Stimulated activated naive CD4-positive, alpha-beta T cell (primary cell): ENCODE results near the gene HIVEP1.

Experiments
- DNase-seq, 6 experiments: peaks; one replicate each; lab custom pipeline; 2025; lab: John Stamatoyannopoulos, UW

The HIVEP1 gene

DNA sequence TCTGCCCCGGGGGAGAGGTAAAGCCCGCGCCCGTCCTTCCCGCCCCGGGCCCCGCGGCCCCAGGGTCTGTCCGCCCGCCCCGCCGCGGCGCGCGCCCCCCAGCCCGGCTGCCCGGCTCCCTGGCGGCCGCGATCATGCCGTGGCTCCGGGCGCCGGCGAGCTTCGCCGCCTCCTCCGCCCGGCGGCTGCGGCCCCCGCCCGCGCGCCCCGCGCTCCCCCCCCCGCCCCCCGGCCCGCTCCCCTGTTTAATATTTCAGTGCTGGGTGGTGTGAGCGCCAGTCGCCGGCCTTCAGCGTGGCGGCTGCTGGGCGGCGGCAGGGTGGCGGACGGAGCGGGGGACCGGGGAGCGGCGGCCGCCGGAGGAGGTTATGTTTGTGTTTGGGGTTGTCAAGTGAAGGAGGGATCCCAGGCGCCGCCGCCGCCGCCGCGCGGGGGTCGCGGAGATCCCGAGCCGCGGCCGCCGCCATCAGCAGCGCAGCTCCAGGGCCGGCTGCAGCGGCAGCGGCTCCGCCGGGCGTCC, at the start of gene HIVEP1:
Gene HIVEP1 (plus strand): TSS at position 275 of the 520 bp plus-strand sequence. CDS start 3,317 bp downstream, outside the sequence.
- peak in 1 of 6 experiments; percentile 46 for DNase-seq

DNA sequence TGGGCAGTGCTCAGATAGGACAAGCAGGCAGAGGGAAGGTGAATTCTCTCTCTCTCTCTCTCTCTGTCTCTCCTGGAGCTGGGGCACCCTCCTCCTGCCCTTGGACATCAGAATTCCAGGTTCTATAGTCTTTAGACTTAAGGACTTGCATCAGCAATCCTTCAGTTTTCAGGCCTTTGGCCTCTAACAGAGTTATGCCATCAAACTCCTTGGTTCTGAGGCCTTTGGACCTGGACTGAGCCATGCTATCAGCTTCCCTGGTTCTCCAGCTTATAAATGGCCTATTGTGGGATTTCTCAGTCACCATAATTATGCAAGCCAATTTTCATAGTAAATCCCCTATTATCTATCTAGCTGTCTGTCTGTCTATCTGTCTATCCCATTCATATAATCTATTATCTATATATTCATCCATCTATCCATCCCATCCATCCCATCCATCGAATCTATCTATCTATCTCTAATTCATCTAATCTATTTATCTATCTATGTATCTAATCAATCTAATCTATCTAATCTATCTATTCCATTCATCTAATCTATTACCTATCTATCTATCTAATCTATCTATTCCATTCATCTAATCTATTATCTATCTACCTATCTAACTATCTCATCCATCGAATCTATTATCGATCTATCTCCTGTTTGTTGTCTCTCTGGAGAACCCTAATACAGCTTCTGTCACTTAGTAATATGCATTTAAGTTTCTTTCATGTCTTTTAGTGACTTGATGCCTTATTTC, 48.2 kb upstream of the HIVEP1 start:
- no peak for DNase-seq

DNA sequence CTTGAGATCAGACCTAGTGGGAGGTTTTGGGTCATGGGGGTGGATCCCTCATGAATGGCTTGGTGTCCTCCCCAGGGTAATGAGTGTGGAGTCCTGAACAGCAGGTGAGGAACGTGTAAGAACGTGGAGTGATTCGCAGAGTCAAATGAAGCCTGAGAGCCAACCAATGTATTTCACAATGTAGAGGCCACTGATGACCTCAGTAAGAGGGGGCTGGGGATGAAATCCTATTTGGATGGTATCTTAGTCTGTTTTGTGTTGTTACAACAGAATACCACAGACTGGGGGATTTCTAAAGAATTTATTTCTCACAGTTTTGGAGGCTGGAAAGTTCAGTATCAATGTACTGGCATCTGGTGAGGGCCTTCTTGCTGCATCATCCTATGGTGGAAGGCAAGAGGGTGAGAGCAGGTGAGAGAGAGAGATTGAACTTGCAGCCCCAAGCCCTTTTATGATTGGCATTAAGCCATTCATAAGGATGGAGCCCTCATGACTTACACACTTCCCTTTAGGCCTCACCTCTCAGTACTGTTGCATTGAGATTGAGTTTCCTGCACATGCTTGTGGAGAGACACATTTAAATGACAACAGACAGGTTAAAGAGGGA, 47.3 kb upstream of the HIVEP1 start:
- DNase-seq: no peak

DNA sequence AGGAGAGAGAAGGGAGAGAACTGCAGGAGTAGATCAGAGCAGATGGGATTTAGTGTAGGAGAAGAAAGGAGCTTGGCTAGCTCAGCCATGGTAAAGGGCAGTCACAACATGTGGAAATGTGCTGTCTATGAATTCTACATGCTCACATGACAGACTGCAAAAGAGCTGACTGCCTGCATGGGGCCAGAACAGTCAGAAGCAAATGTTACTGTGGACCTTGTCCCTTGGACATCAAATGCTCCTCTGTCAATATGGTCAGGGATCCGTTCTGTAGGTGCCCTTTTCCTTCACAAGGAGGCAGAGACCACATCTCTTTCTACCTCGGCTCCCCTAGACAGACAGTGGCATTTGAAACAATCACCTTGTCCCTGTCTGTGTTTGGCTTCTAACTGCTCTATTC, 46.6 kb upstream of the HIVEP1 start:
- no peak for DNase-seq

DNA sequence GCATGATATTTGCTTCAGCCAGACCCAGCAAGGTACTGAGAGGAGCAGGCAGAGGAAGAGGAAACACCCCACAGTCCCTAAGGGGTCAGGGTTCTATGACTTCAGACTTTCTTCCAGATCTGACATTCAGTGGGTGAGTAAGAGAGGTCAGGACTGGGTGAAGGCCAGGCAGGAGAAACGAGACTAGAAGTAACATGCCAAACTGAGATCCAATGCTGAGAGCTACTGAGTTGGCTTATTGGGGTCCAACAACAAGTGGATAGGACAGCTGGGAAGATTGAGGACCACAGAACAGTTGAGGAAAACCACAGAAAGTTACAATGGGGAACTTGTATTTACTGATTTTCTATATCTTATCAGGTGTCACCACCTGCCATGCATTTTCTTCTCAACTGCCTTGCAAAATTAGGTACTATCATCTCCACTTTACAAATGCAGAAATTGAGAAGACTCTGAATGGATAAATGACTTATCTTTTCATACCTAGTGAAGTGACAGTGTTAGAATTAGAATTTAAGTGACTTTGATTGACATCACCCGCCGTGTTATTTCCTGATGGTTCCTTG, 43.8 kb upstream of the HIVEP1 start:
- no peak for DNase-seq

DNA sequence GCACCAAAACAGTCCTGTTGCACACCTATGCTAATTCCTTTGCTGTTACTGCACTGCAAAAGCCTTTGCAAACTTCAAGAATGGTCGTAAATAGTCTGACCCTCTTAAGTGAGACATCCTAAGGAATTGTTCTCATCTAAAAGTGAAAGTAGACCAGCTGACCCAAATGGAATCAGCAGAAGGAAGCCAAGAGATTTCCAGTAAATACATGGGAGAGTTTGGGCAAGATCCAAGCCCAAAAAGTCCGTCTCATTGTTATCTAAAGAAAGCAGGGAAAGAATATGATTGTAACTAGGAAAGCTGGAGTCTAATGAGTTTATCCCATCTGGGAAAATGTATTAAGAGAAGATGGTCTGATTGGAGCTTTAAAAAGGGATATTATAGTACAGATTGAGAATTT, 43.0 kb upstream of the HIVEP1 start:
- no peak for DNase-seq

DNA sequence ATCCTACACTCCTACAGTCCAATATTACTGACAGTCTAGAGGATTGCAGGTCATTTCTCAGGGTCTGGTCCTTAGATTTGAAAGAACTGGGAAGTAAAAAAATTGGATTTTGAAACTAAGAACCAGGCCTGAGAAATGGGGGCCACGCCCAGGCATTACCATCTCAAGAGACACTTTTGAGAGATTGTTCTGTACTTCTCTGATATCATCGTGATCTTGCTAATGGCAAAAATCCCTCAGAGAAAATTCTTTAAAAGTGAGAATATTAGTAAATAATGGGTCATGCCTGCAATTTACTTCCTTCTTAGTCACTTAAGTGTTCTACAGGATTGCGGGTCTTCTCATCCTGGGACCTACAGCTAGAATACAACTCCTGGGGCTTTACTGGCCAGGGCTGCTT, 42.0 kb upstream of the HIVEP1 start:
- no peak for DNase-seq

DNA sequence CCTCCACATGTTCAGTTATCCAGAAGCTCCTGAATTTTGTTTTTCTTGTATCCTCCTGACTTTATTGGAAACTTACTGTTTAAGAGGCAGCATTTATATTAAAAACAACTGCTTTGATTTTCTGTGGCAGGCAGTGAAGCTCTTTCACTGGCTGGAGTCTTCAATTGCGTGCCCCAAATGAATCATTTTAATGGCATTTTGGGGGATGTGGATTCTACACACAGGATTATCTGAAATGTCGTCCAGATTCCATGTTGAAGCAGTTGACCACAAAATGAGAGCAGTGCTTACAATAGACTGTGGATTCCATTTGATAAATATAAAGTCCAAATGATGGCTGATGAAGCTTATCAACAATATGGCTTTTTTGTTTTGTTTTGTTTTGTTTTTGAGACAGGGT, 41.0 kb upstream of the HIVEP1 start:
- DNase-seq: no peak

DNA sequence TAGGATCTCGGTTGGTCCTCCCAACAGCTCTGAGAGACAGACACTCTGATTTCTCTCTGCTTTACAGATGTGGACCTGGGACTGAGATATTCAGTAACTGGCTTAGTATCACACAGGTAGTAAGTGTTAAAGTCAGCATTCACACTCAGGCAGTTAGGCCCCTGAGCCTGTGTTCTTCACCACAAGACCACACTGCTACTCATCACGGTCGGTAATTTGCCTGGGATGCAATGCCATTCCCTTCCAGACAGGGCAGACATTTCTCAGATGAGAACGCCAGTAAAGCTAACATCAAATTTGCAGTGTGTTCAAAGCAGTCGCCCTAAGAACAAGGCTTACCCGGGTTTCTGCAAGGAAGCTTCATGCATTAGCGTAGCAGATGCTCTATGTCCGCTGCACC, 39.8 kb upstream of the HIVEP1 start:
- no peak for DNase-seq

DNA sequence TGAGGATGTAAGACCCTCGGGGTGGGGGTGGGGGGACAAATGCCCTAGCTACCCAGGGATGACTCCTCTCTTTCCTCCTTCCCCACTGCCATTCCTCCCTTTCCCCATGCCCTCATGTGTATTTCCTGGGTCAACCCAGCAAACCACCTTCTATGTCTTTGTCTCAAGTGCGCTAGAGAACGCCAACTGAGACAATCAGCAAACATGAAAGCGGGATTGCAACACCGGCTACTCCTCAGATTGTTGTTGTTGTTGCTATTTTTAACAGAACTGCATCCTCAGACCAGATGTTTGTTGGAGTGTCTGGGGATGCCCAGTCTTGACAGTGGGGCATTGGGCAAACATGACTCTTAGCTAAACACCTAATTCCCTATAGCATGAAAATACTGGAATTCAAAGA, 39.3 kb upstream of the HIVEP1 start:
- DNase-seq: no peak

DNA sequence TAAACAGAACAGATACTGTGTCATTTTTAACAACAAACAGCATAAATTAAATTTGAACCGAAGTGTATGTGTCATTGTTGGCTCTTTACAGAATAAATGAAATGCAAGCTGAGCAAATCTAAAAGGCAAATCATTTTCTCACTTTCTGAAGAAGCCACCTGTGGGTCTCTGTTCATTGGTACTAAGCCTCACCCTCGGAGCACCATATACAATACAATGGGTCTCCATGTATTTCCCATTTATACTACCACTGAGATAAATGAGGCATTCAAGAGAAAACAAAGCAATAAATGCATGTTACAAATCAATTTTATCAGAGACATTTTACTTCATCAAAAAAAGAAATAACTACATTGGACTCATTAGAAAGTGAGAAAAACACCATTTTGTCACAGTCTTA, 38.9 kb upstream of the HIVEP1 start:
- DNase-seq: no peak

DNA sequence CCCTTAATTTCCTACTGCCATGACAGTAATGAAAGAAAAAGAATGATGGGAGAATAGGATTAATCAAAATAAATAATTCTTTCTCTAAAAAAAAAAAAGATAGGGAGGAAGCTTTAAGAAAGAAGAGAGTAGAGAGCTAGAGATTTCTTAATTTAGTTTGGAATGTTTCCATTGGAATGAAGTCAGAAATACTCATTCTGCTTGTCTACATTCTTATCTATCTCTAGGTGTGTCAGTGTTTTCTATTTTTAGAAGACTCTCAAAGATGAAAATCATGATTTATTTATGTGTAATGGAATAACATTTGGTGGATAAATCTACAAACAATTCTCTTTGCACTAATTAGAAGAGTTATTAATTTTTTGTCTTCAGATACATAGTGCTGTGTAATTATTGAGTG, 38.0 kb upstream of the HIVEP1 start:
- DNase-seq: no peak

DNA sequence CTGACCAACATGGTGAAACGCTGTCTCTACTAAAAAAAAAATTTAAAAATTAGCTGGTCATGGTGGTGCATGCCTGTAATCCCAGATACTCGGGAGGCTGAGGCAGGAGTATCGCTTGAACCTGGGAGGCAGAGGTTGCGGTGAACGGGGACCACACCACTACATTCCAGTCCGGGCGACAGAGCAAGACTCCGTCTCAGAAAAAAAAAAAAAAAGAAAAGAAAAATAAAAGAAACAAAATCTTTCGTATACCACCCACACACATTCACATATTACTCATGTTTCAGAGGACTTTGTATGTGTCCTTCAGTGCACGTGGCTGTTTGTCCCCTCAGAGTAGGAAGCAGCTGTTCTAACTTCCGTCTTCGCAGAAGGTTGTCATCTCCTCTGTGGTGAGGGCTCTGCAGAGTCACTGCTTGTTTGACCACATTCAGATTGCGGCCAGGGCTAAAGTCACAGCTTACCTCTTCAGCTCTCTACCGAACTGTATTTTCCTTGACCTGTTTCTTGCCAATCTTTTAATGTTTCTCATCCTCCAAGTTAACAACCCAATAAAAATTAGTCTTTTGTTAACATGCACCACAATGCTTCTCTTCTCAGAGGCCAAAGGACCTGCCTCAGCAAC, 36.6 kb upstream of the HIVEP1 start:
- no peak for DNase-seq

DNA sequence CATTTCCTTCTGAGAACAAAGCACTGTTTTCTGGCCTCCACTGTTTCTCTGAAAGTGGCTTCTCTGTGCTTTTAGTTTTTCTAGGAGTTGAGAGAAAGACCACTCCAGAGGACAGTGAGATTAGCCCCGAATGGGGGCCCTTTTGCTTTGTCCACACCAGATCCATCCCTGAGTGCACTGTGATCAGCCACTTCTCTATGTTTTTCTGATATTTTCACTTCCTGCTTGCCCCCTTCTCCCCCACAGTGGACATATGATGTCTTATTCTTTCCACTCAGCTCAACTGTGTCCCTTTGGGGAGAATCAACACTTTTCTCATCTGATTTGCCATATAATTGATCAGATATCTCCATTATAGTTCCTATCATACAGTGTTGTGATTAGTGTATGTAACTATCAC, 35.6 kb upstream of the HIVEP1 start:
- no peak for DNase-seq

DNA sequence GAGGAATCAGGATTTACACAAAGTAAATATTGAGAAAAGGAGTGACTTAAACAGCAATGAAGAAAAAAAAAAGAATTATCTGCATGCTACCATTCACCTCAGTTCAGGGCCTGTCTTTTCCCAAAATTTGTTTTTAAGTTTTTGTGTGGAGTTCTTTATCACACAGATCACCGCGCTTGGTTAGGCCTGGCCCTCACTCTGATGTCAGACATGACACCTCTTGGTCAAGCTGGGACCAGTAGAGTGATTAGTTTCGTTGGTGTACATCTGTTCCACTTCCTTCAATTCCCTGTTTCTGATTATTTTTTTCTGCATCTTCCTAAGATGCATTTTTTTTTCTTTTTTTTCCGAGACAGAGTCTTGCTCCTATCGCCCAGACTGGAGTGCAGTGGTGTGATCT, 34.9 kb upstream of the HIVEP1 start:
- no peak for DNase-seq

DNA sequence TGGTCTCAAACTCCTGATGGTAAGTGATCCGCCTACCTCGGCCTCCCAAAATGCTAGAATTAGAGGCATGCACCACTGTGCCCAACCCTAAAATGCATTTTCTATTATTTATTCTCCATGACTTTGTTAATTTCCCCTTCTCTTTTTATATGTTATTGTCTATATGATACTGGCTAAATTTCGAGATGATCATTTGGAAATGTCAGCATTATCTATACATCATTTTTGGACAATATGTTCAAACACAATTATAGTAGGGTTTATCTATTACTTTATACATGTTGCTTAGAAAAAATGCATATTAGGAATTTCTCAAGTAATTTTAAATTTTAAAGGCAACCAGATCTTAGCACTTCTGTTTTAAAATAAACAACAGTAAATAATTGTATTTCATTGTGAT, 34.4 kb upstream of the HIVEP1 start:
- DNase-seq: no peak

DNA sequence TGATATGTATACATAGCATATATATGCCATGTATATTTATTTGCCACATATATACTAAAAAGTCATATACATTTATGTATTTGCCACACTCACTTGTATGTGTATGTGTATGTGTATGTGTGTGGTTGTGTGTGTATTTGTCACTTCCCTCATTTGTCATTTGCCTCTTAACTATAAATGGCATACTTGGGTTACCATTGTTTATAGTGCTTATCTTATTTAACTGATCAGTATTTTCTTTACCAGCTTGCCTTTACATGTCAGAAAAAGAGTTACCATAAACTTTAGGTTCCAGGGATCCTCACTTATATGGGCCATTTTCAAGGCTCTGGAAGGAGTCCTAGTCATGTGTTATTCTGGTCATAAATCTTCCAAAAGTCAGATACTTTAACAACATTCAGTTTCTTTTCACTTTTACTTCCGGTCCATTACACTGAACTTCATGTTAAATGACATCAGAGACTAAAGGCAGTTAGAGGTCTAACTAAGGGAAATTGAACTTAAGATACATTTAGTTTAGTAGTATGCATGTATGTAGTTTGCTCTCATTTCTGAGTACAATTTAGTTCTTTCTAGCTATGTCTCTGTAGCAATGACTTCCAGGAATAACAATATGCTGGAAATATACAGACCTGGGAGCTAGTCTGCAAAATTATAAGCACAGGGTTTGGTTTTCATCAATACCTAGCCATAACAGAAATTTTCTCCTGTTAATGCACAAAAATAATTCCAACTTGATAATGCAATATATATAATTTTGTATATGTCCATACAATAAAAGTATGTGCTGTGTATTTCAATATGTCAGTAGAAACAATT, 33.7 kb upstream of the HIVEP1 start:
- DNase-seq: peak in 1 of 6 experiments; percentile 16

DNA sequence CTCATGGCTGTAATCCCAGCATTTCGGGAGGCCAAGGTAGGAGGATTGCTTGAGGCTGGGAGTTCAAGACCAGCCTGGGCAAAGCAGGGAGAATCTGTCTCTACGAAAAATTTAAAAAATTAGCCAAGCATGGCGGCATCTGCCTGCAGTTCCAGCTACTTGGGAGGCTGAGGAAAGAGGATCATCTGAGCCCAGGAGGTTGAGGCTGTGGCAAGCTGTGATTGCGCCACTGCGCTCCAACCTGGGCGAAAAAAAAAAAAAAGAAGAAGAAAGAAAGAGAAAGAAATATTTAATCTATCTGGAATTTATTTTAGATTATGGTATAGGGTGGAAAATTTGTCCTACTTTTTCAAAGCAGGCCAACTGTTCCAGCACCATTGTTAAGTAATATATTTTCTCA, 32.2 kb upstream of the HIVEP1 start:
- no peak for DNase-seq

DNA sequence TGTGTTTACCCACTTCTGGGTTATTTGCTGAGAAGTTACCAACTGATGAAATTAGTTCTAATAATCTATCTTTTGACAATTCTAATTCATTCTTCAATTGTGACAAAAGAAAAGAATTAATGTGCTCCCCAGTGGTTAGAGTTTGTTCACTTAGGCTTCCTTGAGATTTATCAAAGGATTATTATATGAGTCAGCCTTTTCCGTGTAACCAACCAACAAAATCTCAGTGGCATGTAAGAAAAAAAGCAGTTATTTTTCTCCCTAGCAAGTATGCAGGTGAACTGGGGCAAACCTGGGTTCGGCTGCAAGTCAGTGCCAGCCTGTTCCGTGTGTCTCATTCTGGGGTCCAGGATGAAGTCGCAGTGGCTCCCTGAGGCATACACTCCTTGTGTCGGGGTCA, 28.8 kb upstream of the HIVEP1 start:
- no peak for DNase-seq

DNA sequence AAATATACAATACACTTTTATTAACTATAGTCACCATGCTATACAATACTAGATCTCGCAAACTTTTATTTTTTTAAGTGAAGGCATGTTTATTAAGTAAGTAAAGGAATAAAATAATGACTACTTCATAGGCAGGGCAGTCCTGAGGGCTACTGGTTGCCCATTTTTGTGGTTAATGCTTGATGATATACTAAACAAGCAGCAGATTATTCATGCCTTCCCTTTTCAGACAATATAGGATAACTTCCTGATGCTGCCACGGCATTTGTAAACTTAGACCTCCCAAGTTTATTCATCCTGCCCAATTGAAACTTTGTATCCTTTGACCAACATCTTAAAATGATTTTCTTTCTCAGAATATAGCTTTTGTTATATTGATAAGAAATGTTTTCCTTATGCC, 24.7 kb upstream of the HIVEP1 start:
- no peak for DNase-seq

DNA sequence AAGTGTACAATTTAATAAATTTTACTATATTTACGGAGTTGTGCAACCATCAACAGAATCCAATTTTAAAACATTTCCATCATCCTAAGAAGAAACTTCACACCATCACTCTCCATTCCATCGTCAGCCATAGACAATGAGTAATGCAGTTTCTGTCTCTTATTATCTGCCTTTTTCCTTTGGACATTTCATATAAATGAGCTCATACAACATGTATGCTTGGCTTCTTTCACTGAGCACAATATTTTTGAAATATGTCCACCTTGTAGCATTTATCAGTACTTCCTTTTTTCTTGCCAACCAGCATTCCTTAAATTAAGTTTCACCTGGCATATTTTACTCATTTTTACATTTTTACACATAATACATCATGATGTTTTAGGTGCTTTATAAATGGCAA, 22.7 kb upstream of the HIVEP1 start:
- DNase-seq: no peak

DNA sequence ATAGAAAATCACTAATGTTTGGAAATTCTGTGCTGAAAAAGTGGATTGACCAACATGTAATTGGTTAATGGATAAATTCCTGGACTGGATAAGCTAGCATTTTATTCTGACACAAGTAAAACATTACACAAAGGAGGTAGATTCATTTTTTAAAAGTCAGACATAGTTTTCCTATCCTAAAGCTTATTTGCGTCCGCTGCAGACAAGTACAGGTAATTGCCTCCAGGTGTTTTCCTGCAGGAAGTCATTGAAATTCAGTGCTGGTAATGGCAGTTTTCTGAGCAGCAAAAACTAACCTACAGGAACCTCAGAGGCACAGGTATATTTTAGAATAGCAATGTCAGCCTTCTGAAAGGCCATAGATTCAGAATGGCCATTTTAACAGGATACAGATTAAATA, 20.0 kb upstream of the HIVEP1 start:
- no peak for DNase-seq
